Inferior parietal cortex (tissue), 1 donor: ENCODE results near the gene RAPGEF3.

Experiments
- DNase-seq: peaks from one replicate; pipeline ENCODE4 v3.0.0-alpha.2; 2016; ENCODE audit errors: extremely low spot score

RAPGEF3 gene

GRCh38 chr12:47687636-47688035 lies 71.0 kb downstream of the RAPGEF3 start:
- no peak for DNase-seq

GRCh38 chr12:47686645-47687240 lies 71.9 kb downstream of the RAPGEF3 start:
- peak; percentile 67 for DNase-seq
